GM21423 (cell line): ENCODE measurements around the gene RIMBP2.

ENCODE experiments used
- ATAC-seq: cut with Tn5 transposase; IDR thresholded peaks from one replicate; pipeline ENCODE4 v1.9.1; 2021; ENCODE audit warnings: mild to moderate bottlenecking, moderate library complexity; ENCODE audit not compliant: unreplicated experiment

Gene RIMBP2

GRCh38 chr12:130354407-130354806 is 361.7 kb downstream of the RIMBP2 start:
- no peak for ATAC-seq

- no peak for ATAC-seq
These were observed 363.0 kb downstream of the RIMBP2 start for GRCh38 chr12:130353081-130353480.

- ATAC-seq = no peak
These were observed 364.8 kb downstream of the RIMBP2 start for GRCh38 chr12:130351326-130351725.

- ATAC-seq = no peak
These were observed 365.4 kb downstream of the RIMBP2 start for GRCh38 chr12:130350715-130351114.

GRCh38 chr12:130347588-130347987 is 368.5 kb downstream of the RIMBP2 start:
- ATAC-seq = no peak
